GM12878 (cell line): ENCODE results near the gene CNR2. TPM values are rescaled to one million over a fixed set of nuclear protein-coding genes. Genes with fewer than 3 reads are reported as not detected.

ENCODE experiments used
- BHLHE40 ChIP-seq, 2 experiments: fragments of 450-650 bp in 1 of 2; IDR thresholded peaks; 2 replicates each; pipeline ENCODE4 v1.6.1; 2011 to 2017; ENCODE audit warnings: low read depth in 2 of 2, borderline replicate concordance in 1 of 2, improper control_type of control experiment in 1 of 2, low read length in 1 of 2, mild to moderate bottlenecking in 1 of 2
- BMI1 ChIP-seq: fragments of 450-650 bp; IDR thresholded peaks from 2 replicates; pipeline ENCODE4 v1.6.1; 2016; ENCODE audit warnings: mild to moderate bottlenecking, moderate library complexity, borderline replicate concordance
- CREB1 ChIP-seq: IDR thresholded peaks from 2 replicates; pipeline ENCODE4 v1.6.1; 2012; ENCODE audit warnings: low read depth, mild to moderate bottlenecking, inconsistent platforms
- ELK1 ChIP-seq: IDR thresholded peaks from 2 replicates; pipeline ENCODE4 v1.6.1; 2012; ENCODE audit warnings: low read depth, low read length, improper control_type of control experiment
- EZH2 ChIP-seq: IDR thresholded peaks from 2 replicates; pipeline ENCODE4 v1.6.1; 2012; ENCODE audit warnings: low read depth, mild to moderate bottlenecking, control low read depth, inconsistent platforms, low read length, borderline replicate concordance; ENCODE audit not compliant: control insufficient read depth
- FOXK2 ChIP-seq: fragments of 450-650 bp; IDR thresholded peaks from 2 replicates; pipeline ENCODE4 v1.6.1; 2017; ENCODE audit warnings: mild to moderate bottlenecking, moderate library complexity
- GABPA ChIP-seq: IDR thresholded peaks from 2 replicates; pipeline ENCODE4 v1.6.1; 2014; ENCODE audit warnings: antibody characterized with exemption, low read depth, mild to moderate bottlenecking, inconsistent platforms
- JUNB ChIP-seq: IDR thresholded peaks from 2 replicates; pipeline ENCODE4 v1.6.1; 2016; ENCODE audit warnings: antibody characterized with exemption, mild to moderate bottlenecking
- NFYA ChIP-seq: IDR thresholded peaks from 2 replicates; pipeline ENCODE4 v1.6.1; 2011; ENCODE audit warnings: low read depth, mild to moderate bottlenecking, low read length, improper control_type of control experiment, borderline replicate concordance
- PKNOX1 ChIP-seq: fragments of 450-650 bp; IDR thresholded peaks from 2 replicates; pipeline ENCODE4 v1.6.1; 2016; ENCODE audit warnings: mild to moderate bottlenecking
- POU2F2 ChIP-seq: IDR thresholded peaks from 3 replicates; pipeline ENCODE4 v1.6.1; 2011; ENCODE audit warnings: low read depth, mild to moderate bottlenecking, low read length, borderline replicate concordance
- RELA ChIP-seq: fragments of 450-650 bp; IDR thresholded peaks from 2 replicates; pipeline ENCODE4 v1.8.0; 2014; ENCODE audit warnings: borderline replicate concordance; ENCODE audit not compliant: partially characterized antibody
- SMAD5 ChIP-seq: IDR thresholded peaks from 2 replicates; pipeline ENCODE4 v1.6.1; 2016; ENCODE audit warnings: antibody characterized with exemption, low read depth
- SREBF1 ChIP-seq: IDR thresholded peaks from 2 replicates; pipeline ENCODE4 v1.6.1; 2012; ENCODE audit warnings: mild to moderate bottlenecking, low read length
- TARDBP ChIP-seq: IDR thresholded peaks from 2 replicates; pipeline ENCODE4 v1.6.1; 2016; ENCODE audit warnings: borderline replicate concordance
- TBL1XR1 ChIP-seq: IDR thresholded peaks from 2 replicates; pipeline ENCODE4 v1.6.1; 2012; ENCODE audit warnings: low read depth, low read length, improper control_type of control experiment
- ZNF207 ChIP-seq: fragments of 450-650 bp; IDR thresholded peaks from 2 replicates; pipeline ENCODE4 v1.6.1; 2014; ENCODE audit warnings: antibody characterized with exemption, mild to moderate bottlenecking, borderline replicate concordance
- ZNF384 ChIP-seq: IDR thresholded peaks from 2 replicates; pipeline ENCODE4 v1.6.1; 2012; ENCODE audit warnings: low read depth, mild to moderate bottlenecking, low read length, improper control_type of control experiment, borderline replicate concordance
- polyA plus RNA-seq, 11 experiments: library from polyadenylated mRNA; depleted of rRNA in 4 of 11; unstranded in 6 of 11; stranded (reverse) in 5 of 11; fragments of >200 nt; fragmentation: Nextera tagmentation in 4 of 11; fragmentation: Illumina TruSeq in 1 of 11; extraction: Ambion mirVana in 4 of 11; extraction: Trizol in 1 of 11; gene quantifications; 1 replicate in 1 of 11; 2 replicates in 10 of 11; pipeline versions ENCODE4 v1.2.1 to v1.2.3, GENCODE V29; 2011 to 2016; ENCODE audit warnings: inconsistent platforms in 2 of 11, missing spikeins in 2 of 11, low read depth in 1 of 11
- total RNA-seq, 4 experiments: library from RNA; depleted of rRNA in 3 of 4; stranded (reverse); fragments of >200 nt in 3 of 4; fragmentation: Illumina TruSeq in 1 of 4; extraction: Trizol in 1 of 4; gene quantifications; 2 replicates each; pipeline versions ENCODE4 v1.2.1 to v1.2.3, GENCODE V29; 2013 to 2021
- TF ChIP-seq, protein P1 (sequence below): fragments of 450-650 bp; IDR thresholded peaks from 2 replicates; pipeline ENCODE4 v1.6.1; 2017; ENCODE audit warnings: mild to moderate bottlenecking, low read depth, inconsistent platforms; ENCODE audit not compliant: poor library complexity, severe bottlenecking
- TF ChIP-seq, protein P2 (sequence below): IDR thresholded peaks from 2 replicates; pipeline ENCODE4 v1.6.1; 2011; ENCODE audit warnings: borderline replicate concordance, low read depth, mild to moderate bottlenecking, moderate library complexity, low read length; ENCODE audit not compliant: insufficient read depth, poor library complexity, severe bottlenecking
- TF ChIP-seq, protein P3 (sequence below): fragments of 450-650 bp; IDR thresholded peaks from 2 replicates; pipeline ENCODE4 v1.6.1; 2017; ENCODE audit warnings: mild to moderate bottlenecking, moderate library complexity

The CNR2 gene
- total and polyA plus RNA-seq, 10 of the 15 experiments (the other 5 are each of a cell fraction or from before 2014, with no cell fraction given) = 0.46 to 19.8 (median 12.2) TPM

- TF ChIP-seq, protein P1, sequence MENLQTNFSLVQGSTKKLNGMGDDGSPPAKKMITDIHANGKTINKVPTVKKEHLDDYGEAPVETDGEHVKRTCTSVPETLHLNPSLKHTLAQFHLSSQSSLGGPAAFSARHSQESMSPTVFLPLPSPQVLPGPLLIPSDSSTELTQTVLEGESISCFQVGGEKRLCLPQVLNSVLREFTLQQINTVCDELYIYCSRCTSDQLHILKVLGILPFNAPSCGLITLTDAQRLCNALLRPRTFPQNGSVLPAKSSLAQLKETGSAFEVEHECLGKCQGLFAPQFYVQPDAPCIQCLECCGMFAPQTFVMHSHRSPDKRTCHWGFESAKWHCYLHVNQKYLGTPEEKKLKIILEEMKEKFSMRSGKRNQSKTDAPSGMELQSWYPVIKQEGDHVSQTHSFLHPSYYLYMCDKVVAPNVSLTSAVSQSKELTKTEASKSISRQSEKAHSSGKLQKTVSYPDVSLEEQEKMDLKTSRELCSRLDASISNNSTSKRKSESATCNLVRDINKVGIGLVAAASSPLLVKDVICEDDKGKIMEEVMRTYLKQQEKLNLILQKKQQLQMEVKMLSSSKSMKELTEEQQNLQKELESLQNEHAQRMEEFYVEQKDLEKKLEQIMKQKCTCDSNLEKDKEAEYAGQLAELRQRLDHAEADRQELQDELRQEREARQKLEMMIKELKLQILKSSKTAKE = peak; percentile 97
- no peak for TF ChIP-seq ZNF384
- TF ChIP-seq, protein P2, sequence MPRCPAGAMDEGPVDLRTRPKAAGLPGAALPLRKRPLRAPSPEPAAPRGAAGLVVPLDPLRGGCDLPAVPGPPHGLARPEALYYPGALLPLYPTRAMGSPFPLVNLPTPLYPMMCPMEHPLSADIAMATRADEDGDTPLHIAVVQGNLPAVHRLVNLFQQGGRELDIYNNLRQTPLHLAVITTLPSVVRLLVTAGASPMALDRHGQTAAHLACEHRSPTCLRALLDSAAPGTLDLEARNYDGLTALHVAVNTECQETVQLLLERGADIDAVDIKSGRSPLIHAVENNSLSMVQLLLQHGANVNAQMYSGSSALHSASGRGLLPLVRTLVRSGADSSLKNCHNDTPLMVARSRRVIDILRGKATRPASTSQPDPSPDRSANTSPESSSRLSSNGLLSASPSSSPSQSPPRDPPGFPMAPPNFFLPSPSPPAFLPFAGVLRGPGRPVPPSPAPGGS = peak; percentile 42
- no peak for TF ChIP-seq JUNB
- no peak for TF ChIP-seq ZNF207
- TF ChIP-seq TARDBP = no peak
- TF ChIP-seq SREBF1 = no peak
- no peak for TF ChIP-seq EZH2
- TF ChIP-seq SMAD5 = no peak
- peak; percentile 69 for TF ChIP-seq BMI1
- no peak for TF ChIP-seq NFYA
- TF ChIP-seq ELK1 = no peak
- no peak for TF ChIP-seq RELA
- TF ChIP-seq CREB1 = peak; percentile 63; the same call in 1 of the 2 replicates
- TF ChIP-seq PKNOX1 = no peak
- TF ChIP-seq TBL1XR1 = no peak; the same call in 1 of the 2 replicates
- TF ChIP-seq BHLHE40 (IDR thresholded peaks at IDR 0.05; ENCODE audit: borderline replicate concordance in 1 of 2, low read depth in 2 of 2, low read length in 1 of 2) = peak; percentile 53 to 78; a peak in 2 of 4 replicates
- TF ChIP-seq POU2F2 = peak; percentile 71; the same call in 1 of the 3 replicates
- no peak for TF ChIP-seq FOXK2
- TF ChIP-seq, protein P3, sequence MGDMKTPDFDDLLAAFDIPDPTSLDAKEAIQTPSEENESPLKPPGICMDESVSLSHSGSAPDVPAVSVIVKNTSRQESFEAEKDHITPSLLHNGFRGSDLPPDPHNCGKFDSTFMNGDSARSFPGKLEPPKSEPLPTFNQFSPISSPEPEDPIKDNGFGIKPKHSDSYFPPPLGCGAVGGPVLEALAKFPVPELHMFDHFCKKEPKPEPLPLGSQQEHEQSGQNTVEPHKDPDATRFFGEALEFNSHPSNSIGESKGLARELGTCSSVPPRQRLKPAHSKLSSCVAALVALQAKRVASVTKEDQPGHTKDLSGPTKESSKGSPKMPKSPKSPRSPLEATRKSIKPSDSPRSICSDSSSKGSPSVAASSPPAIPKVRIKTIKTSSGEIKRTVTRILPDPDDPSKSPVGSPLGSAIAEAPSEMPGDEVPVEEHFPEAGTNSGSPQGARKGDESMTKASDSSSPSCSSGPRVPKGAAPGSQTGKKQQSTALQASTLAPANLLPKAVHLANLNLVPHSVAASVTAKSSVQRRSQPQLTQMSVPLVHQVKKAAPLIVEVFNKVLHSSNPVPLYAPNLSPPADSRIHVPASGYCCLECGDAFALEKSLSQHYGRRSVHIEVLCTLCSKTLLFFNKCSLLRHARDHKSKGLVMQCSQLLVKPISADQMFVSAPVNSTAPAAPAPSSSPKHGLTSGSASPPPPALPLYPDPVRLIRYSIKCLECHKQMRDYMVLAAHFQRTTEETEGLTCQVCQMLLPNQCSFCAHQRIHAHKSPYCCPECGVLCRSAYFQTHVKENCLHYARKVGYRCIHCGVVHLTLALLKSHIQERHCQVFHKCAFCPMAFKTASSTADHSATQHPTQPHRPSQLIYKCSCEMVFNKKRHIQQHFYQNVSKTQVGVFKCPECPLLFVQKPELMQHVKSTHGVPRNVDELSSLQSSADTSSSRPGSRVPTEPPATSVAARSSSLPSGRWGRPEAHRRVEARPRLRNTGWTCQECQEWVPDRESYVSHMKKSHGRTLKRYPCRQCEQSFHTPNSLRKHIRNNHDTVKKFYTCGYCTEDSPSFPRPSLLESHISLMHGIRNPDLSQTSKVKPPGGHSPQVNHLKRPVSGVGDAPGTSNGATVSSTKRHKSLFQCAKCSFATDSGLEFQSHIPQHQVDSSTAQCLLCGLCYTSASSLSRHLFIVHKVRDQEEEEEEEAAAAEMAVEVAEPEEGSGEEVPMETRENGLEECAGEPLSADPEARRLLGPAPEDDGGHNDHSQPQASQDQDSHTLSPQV = no peak
- no peak for TF ChIP-seq GABPA
These were observed 47.6 kb downstream of the CNR2 start (continued) for GRCh38 chr1:23865543-23865930.
